Mucosa of rectum (tissue), 2 donors: Measurements from ENCODE around the gene NNMT.
A peak's percentile ranks its signal among the peaks of the same experiment; 100 is the strongest.
"Not testable (repeated sequence)": the region's sequence is repeated elsewhere in the genome, so short reads cannot be mapped to it uniquely, and the experiment has no call there.

Experiments used
- H3K27ac ChIP-seq, 2 donors: one replicate each; pipeline ENCODE4 v1.7.0; 2013; ENCODE audit warnings: inconsistent platforms in 2 of 2, low read depth in 2 of 2, low read length in 2 of 2
- H3K27me3 ChIP-seq, 2 donors: one replicate each; pipeline ENCODE4 v1.7.0; 2013; ENCODE audit warnings: low read length in 2 of 2; ENCODE audit not compliant: control insufficient read depth in 2 of 2, insufficient read depth in 2 of 2
- H3K36me3 ChIP-seq, 2 donors: one replicate each; pipeline ENCODE4 v1.7.0; 2013; ENCODE audit warnings: low read length in 2 of 2; ENCODE audit not compliant: control insufficient read depth in 2 of 2, insufficient read depth in 2 of 2
- H3K4me1 ChIP-seq, 2 donors: one replicate each; pipeline ENCODE4 v1.7.0; 2013; ENCODE audit warnings: low read length in 2 of 2, mild to moderate bottlenecking in 1 of 2; ENCODE audit not compliant: control insufficient read depth in 2 of 2, insufficient read depth in 2 of 2
- H3K4me3 ChIP-seq, 2 donors: one replicate each; pipeline ENCODE4 v1.7.0; 2013; ENCODE audit warnings: low read length in 2 of 2
- H3K9ac ChIP-seq, 2 donors: one replicate each; pipeline ENCODE4 v1.7.0; 2013; ENCODE audit warnings: low read length in 2 of 2, low read depth in 1 of 2, mild to moderate bottlenecking in 1 of 2
- H3K9me3 ChIP-seq, 2 donors: one replicate each; pipeline ENCODE4 v1.7.0; 2013; ENCODE audit warnings: low read length in 2 of 2; ENCODE audit not compliant: control insufficient read depth in 2 of 2
- donor health status: healthy.
- donor health status: Normal muscosa, but diverticular disease.

Gene NNMT

GRCh38 chr11:114317787-114318137, 21.6 kb downstream of the NNMT start:
- no peaks in the 10 kb centered on the region for H3K27me3 ChIP-seq
- H3K36me3 ChIP-seq = no peaks in the 10 kb centered on the region
- H3K4me3 ChIP-seq = no peak overlapping the region
- H3K9me3 ChIP-seq = no peaks in the 10 kb centered on the region
- no peak overlapping the region for H3K9ac ChIP-seq
- peaks cover 3 to 5% of the 10 kb centered on the region in 2 donors for H3K4me1 ChIP-seq
- H3K27ac ChIP-seq = no peak overlapping the region

GRCh38 chr11:114318361-114318760, 22.2 kb downstream of the NNMT start:
- Histone ChIP-seq H3K9me3 (no peaks in the 10 kb centered on the region), H3K27ac (no peak overlapping the region), H3K9ac (no peak overlapping the region), H3K36me3 (no peaks in the 10 kb centered on the region), H3K27me3 (no peaks in the 10 kb centered on the region), H3K4me3 (no peak overlapping the region), H3K4me1 (peaks cover 3 to 5% of the 10 kb centered on the region in 2 donors)

DNA sequence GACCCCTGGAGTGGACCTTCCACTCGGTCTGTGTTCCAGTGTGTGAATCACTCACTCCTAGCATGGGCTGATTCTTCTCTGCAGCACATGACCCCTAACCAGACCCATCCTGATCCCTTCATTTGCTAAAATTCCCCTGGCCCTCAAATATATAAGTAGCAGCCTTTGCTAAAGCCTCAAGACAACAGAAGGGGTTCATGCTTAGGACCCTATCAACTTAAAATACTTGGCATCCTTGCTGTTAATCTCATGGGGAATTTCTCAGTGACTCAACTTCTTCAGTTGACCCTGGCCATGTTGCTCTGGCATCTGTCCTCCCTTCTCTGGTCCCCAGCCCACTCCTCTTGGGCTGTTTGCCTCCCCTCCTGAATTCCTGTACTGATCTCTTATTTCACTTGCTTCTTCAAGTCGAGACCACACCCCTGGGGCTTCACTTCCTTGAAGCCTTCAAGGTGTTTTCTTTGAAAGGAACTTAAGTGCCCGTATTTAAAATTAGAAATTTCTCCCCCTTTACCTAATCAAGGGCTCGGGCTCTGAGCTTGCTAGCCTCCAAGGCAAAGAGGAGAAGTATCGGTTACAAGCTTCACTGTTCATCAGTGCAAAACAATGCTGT, 23.6 kb downstream of the NNMT start:
- Histone ChIP-seq H3K9ac (no peak overlapping the region), H3K4me1 (peaks cover 3 to 5% of the 10 kb centered on the region in 2 donors)

GRCh38 chr11:114321621-114322257, 25.5 kb downstream of the NNMT start:
- Histone ChIP-seq H3K4me3 (no peak overlapping the region), H3K27ac (no peak overlapping the region), H3K27me3 (no peaks in the 10 kb centered on the region), H3K9ac (no peak overlapping the region), H3K36me3 (no peaks in the 10 kb centered on the region), H3K4me1 (peaks cover 0 to 3% of the 10 kb centered on the region in 2 donors), H3K9me3 (no peaks in the 10 kb centered on the region)

More for the DNA sequence above, 23.6 kb downstream of the NNMT start:
- H3K36me3 ChIP-seq = no peaks in the 10 kb centered on the region
- no peak overlapping the region for H3K4me3 ChIP-seq
- no peaks in the 10 kb centered on the region for H3K27me3 ChIP-seq
- H3K9me3 ChIP-seq = no peaks in the 10 kb centered on the region
- no peak overlapping the region for H3K27ac ChIP-seq

DNA sequence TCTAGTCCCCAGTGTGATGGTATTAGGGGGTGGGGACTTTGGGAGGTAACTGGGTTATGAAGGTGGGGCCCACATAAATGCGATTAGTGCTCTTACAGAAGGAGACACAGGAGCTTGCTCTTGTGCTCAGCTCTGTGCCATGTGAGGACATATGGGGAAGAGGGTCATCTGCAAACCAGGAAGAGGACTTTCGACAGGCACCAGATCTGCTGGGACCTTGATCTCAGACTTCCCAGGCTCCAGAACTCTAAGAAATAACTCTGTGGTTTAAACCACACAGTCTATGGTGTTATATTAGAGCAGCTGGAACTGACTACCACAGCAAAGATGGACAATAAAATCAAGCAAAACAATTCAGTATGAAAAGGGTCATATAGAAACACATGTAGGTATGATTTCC, 26.7 kb downstream of the NNMT start:
- no peaks in the 10 kb centered on the region for H3K36me3 ChIP-seq
- H3K4me3 ChIP-seq = no peak overlapping the region
- no peak overlapping the region for H3K27ac ChIP-seq
- no peaks in the 10 kb centered on the region for H3K27me3 ChIP-seq
- H3K9ac ChIP-seq = no peak overlapping the region
- H3K4me1 ChIP-seq = no peaks in the 10 kb centered on the region
- H3K9me3 ChIP-seq = no peaks in the 10 kb centered on the region

DNA sequence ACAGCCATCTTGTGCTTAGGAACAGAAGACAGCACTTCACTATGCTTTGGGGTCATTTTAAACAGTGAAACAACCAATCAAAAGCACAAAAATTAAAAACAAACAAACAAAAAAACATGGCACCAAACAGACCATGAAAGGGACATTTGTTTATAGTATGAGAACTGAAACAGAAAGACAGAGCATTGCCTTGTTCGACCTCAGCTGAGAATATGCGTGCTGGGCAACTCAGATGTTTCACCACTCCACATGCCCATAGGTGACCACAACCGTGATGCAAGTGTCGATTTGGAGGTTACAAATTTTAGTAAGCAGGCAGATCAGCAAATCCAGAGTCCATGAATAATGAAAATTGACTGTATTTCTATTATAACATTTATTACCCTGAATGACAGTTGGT, 30.0 kb downstream of the NNMT start:
- H3K27me3 ChIP-seq = no peaks in the 10 kb centered on the region
- H3K9me3 ChIP-seq = peaks cover 0 to 3% of the 10 kb centered on the region in 2 donors
- no peak overlapping the region for H3K4me3 ChIP-seq
- H3K36me3 ChIP-seq = no peaks in the 10 kb centered on the region
- H3K9ac ChIP-seq = no peak overlapping the region
- H3K4me1 ChIP-seq = no peaks in the 10 kb centered on the region
- no peak overlapping the region for H3K27ac ChIP-seq

- H3K4me3 ChIP-seq = no peak overlapping the region
- H3K4me1 ChIP-seq = no peaks in the 10 kb centered on the region
- H3K27ac ChIP-seq = no peak overlapping the region
- H3K27me3 ChIP-seq = no peaks in the 10 kb centered on the region
- H3K9ac ChIP-seq = no peak overlapping the region
- no peaks in the 10 kb centered on the region for H3K36me3 ChIP-seq
- H3K9me3 ChIP-seq = peaks cover 0 to 3% of the 10 kb centered on the region in 2 donors
Observed at GRCh38 chr11:114326776-114327175, 30.6 kb downstream of the NNMT start.

- H3K36me3 ChIP-seq = no peaks in the 10 kb centered on the region
- H3K9ac ChIP-seq = no peak overlapping the region
- H3K9me3 ChIP-seq = peaks cover 0 to 3% of the 10 kb centered on the region in 2 donors
- no peaks in the 10 kb centered on the region for H3K4me1 ChIP-seq
- no peak overlapping the region for H3K27ac ChIP-seq
- no peaks in the 10 kb centered on the region for H3K27me3 ChIP-seq
- H3K4me3 ChIP-seq = no peak overlapping the region
Observed at GRCh38 chr11:114330373-114330772, 34.2 kb downstream of the NNMT start.

GRCh38 chr11:114340311-114341131, 44.3 kb downstream of the NNMT start:
- no peaks in the 10 kb centered on the region for H3K27me3 ChIP-seq
- H3K9ac ChIP-seq = peak overlapping the region; percentile 33 to 37
- peak overlapping the region; percentile 9 to 63 for H3K4me3 ChIP-seq
- no peak overlapping the region for H3K27ac ChIP-seq
- H3K36me3 ChIP-seq = no peaks in the 10 kb centered on the region
- H3K9me3 ChIP-seq = no peaks in the 10 kb centered on the region
- peaks cover 4 to 6% of the 10 kb centered on the region in 2 donors for H3K4me1 ChIP-seq

DNA sequence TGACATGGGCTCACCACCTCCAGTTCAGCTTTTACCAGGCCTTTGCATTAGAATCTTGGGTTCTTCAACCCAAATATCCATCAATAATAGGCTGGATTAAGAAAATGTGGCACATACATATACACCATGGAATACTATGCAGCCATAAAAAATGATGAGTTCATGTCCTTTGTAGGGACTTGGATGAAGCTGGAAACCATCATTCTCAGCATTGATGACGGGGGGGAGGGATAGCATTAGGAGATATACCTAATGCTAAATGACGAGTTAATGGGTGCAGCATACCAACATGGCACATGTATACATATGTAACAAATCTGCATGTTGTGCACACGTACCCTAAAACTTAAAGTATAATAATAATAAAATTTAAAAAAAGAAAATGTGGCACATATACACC, 45.5 kb downstream of the NNMT start:
- H3K36me3 ChIP-seq, H3K27me3 ChIP-seq, H3K4me3 ChIP-seq, H3K4me1 ChIP-seq, H3K9me3 ChIP-seq, H3K27ac ChIP-seq, H3K9ac ChIP-seq: not testable (repeated sequence)
